A549 treated with ZK216348 at 1 μM for 4 hours (cell line): Measurements from ENCODE around the gene DENND11. TPM values are rescaled to one million over a fixed set of nuclear protein-coding genes. Genes with fewer than 3 reads are reported as not detected.

Experiments
- total RNA-seq: library from RNA; stranded (reverse); fragments of 200-300 nt; extraction: Qiagen RNA extraction; gene quantifications from 5 replicates; pipeline ENCODE4 v1.2.3, GENCODE V29; 2022; ENCODE audit warnings: low read depth

The DENND11 gene
- 4.9 to 7.3 TPM (median 6.6 TPM) in 5 replicates for total RNA-seq

GRCh38 chr7:141702047-141702567 lies at the start of gene DENND11:
Gene DENND11, minus strand, starts transcription at chr7:141702166. Its CDS starts 13 bp downstream, at chr7:141702153.

GRCh38 chr7:141737836-141738591 lies 36.0 kb upstream of the DENND11 start, which contains the start of gene SSBP1:
Gene SSBP1, plus strand, starts transcription at chr7:141738358. Its CDS starts 809 bp downstream, at chr7:141739167.

GRCh38 chr7:141708351-141708750 lies 6.4 kb upstream of the DENND11 start, which contains the start of gene WEE2:
Gene WEE2, plus strand, starts transcription at chr7:141708353. Its CDS starts 406 bp downstream, at chr7:141708759.

Other genes with a start within 250 kb of the DENND11 start
- 27.1 to 39.4 TPM (median 29.1 TPM) in 5 replicates for gene AGK, start 150.8 kb downstream of the DENND11 start, total RNA-seq
- not detected in 5 replicates for gene WEE2, start 6.2 kb upstream of the DENND11 start, total RNA-seq
- 253 to 392 TPM (median 278 TPM) in 5 replicates for gene SSBP1, start 36.2 kb upstream of the DENND11 start, total RNA-seq
- not detected in 5 replicates for gene TAS2R3, start 61.9 kb upstream of the DENND11 start, total RNA-seq
- gene TAS2R4, start 74.5 kb upstream of the DENND11 start, total RNA-seq, result 0.11 to 0.20 TPM (median 0.18 TPM) in 5 replicates
- 0.33 to 0.65 TPM (median 0.47 TPM) in 4 of 5 replicates, not detected in the other for gene TAS2R5, start 88.1 kb upstream of the DENND11 start, total RNA-seq
- gene PRSS37, start 139.3 kb upstream of the DENND11 start, total RNA-seq, result not detected in 5 replicates
- not detected in 5 replicates for gene OR9A4, start 214.2 kb upstream of the DENND11 start, total RNA-seq
- not detected in 5 replicates for gene CLEC5A, start 244.8 kb upstream of the DENND11 start, total RNA-seq